Subcutaneous abdominal adipose tissue (tissue), 5 donors: Measurements from ENCODE around the gene IFI6.

Experiments used
- H3K27ac ChIP-seq: one replicate; pipeline ENCODE4 v1.7.0; 2013; ENCODE audit warnings: low read depth, mild to moderate bottlenecking, inconsistent platforms, low read length, moderate library complexity
- H3K27me3 ChIP-seq, 5 donors: one replicate each; pipeline ENCODE4 v1.7.0; 2013; ENCODE audit warnings: low read length in 5 of 5, inconsistent platforms in 1 of 5; ENCODE audit not compliant: control insufficient read depth in 5 of 5, insufficient read depth in 4 of 5
- H3K36me3 ChIP-seq, 5 donors: one replicate each; pipeline ENCODE4 v1.7.0; 2013; ENCODE audit warnings: low read length in 5 of 5; ENCODE audit not compliant: control insufficient read depth in 5 of 5, insufficient read depth in 5 of 5
- H3K4me1 ChIP-seq, 5 donors: one replicate each; pipeline ENCODE4 v1.7.0; 2013; ENCODE audit warnings: low read length in 5 of 5, mild to moderate bottlenecking in 3 of 5, moderate library complexity in 1 of 5; ENCODE audit not compliant: control insufficient read depth in 5 of 5, insufficient read depth in 5 of 5
- H3K4me3 ChIP-seq, 5 donors: one replicate each; pipeline ENCODE4 v1.7.0; 2013; ENCODE audit warnings: low read length in 5 of 5, low read depth in 1 of 5
- H3K9ac ChIP-seq, 5 donors: one replicate each; pipeline ENCODE4 v1.7.0; 2013; ENCODE audit warnings: low read length in 5 of 5, mild to moderate bottlenecking in 4 of 5, moderate library complexity in 3 of 5
- H3K9me3 ChIP-seq, 5 donors: one replicate each; pipeline ENCODE4 v1.7.0; 2013; ENCODE audit warnings: low read length in 5 of 5; ENCODE audit not compliant: control insufficient read depth in 5 of 5
- donor health status: healthy.
- donor health status: healthy.
- donor health status: healthy.
- donor health status: healthy.
- donor health status: healthy.

The IFI6 gene

GRCh38 chr1:27676410-27676809 lies 4.4 kb upstream of the IFI6 start:
- Histone ChIP-seq H3K36me3 (no peaks in the 10 kb centered on the region), H3K27ac (no peak overlapping the region), H3K4me1 (peaks cover 3 to 15% (median 12%) of the 10 kb centered on the region in 5 donors), H3K4me3 (no peak overlapping the region), H3K9ac (no peak overlapping the region), H3K27me3 (no peaks in the 10 kb centered on the region), H3K9me3 (peaks cover 0 to 7% (median 2%) of the 10 kb centered on the region in 5 donors)

DNA sequence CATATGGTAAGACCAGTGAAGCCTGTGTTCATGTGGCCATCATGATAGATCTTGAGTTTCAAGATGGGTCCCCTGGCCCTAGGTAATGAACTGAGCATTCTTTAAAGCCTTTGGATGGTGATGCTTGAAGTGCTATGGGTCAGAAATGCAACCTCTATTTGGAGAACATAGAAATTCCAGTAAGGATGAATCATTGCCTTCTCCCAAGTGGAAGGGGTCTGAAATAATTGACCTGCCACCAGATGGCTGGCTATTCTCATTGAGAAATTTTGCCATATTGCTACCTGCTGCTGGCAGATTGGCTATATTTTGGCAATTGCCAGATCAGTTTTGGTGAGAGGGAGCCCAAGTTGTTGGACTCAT lies 739 bp upstream of the IFI6 start:
- H3K36me3 ChIP-seq, result peaks cover 0 to 2% (median 0%) of the 10 kb centered on the region in 5 donors
- H3K4me1 ChIP-seq, result peaks cover 9 to 42% (median 31%) of the 10 kb centered on the region in 5 donors
- peak overlapping the region; percentile 73 to 90 (median 78) for H3K4me3 ChIP-seq
- H3K27me3 ChIP-seq, result no peaks in the 10 kb centered on the region
- peak overlapping the region; percentile 69 for H3K27ac ChIP-seq
- H3K9ac ChIP-seq, result peak overlapping the region in 1 of 5 donors; percentile 71
- H3K9me3 ChIP-seq, result no peaks in the 10 kb centered on the region

GRCh38 chr1:27669876-27670275 lies 2.1 kb downstream of the IFI6 start:
- Histone ChIP-seq H3K4me3 (peak overlapping the region in 2 of 5 donors; percentile 65 to 70), H3K9ac (peak overlapping the region in 1 of 5 donors; percentile 70), H3K4me1 (peaks cover 9 to 42% (median 31%) of the 10 kb centered on the region in 5 donors), H3K9me3 (no peaks in the 10 kb centered on the region), H3K36me3 (peaks cover 0 to 11% (median 7%) of the 10 kb centered on the region in 5 donors), H3K27me3 (no peaks in the 10 kb centered on the region), H3K27ac (no peak overlapping the region)

DNA sequence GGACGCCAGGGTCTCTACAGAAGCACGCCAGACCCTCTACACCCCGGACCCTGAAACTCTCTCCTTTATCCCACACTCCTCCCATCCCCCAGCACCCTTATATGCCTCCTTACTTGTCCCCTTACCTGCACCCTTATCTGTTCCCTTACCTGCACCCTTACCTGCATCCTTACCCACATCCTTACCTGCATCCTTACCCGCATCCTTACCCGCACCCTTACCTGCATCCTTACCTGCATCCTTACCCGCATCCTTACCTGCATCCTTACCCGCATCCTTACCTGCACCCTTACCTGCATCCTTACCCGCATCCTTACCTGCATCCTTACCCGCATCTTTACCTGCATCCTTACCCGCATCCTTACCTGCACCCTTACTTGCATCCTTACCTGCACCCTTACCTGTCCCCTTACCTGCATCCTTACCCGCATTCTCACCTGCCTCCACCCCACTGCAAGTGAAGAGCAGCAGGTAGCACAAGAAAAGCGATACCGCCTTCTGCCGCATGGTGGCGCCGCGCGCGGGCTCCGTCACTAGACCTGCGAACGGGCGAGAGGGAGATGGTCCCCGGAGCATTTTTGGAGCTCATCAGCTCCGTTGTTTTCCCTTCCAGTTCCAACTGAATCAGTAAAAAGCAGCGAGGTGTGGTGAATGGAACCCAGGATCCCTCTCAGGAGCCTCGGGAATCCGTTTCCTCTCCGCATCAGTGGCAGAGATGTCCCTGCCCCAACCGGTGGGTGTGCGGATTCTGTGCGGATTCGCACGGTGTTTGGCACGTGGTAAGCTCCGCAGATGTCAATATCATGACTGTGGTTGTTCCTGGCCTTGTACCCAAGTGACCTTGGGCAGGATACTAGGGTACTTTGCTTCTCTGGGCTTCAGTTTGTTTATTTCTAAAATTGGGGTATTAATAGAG lies 2.9 kb downstream of the IFI6 start:
- peaks cover 0 to 11% (median 7%) of the 10 kb centered on the region in 5 donors for H3K36me3 ChIP-seq
- H3K27me3 ChIP-seq, result no peaks in the 10 kb centered on the region
- H3K4me3 ChIP-seq, result peak overlapping the region; percentile 65 to 77 (median 70)
- H3K9ac ChIP-seq, result peak overlapping the region in 4 of 5 donors; percentile 5 to 70 (median 38)
- H3K27ac ChIP-seq, result no peak overlapping the region
- peaks cover 10 to 42% (median 31%) of the 10 kb centered on the region in 5 donors for H3K4me1 ChIP-seq
- H3K9me3 ChIP-seq, result no peaks in the 10 kb centered on the region

DNA sequence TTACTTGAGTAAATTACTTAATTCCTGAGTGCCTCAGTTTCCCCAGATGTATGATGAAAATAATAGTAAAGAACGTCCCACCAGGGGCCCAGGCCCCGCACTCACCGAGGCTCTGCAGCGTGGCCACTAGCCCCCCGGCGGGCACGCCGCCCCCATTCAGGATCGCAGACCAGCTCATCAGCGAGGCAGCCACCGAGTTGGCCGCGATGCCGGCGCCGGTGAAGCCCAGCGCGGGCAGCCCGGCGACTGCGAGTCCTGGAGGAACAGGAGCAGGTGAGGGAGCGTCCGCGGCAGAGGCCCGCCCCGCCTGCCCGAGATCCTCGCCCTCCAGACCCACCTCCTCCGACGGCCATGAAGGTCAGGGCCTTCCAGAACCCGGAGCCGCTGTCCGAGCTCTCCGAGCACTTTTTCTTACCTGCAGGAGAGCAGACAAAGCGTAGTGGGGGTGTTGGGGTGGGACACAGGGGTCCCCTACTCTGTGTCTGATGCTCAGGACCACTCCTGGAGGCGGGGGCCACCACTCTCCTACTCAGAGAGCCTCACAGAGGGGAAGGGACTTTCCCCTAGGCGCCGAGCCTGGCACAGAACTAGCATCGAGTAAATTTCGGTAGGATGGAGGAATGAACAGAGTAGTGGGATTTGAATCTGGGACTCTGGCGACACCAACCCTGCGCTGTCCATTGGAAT lies 3.7 kb downstream of the IFI6 start:
- Histone ChIP-seq H3K27ac (no peak overlapping the region), H3K9me3 (no peaks in the 10 kb centered on the region), H3K9ac (no peak overlapping the region)

DNA sequence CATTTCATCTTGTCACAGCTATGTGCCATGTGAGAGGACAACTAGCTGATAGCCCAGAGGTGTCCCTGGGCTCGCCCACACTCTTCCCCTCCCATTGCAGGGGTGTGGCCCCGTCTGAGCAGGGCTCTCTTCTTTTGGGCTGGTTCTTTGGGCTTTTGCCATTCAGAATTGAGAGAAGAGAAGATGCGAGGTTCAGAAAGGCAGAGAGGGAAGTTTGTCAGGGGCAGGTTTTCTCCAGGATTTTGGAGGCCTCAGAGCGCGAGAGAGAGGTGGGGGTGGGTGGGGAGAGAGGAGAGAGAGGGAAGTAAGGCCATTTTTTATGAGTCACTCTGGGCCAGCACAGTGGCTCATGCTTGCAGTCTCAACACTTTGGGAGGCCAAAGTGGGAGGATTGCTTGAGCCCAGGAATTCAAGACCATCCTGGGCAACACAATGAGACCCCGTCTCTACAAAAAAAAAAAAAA lies 5.2 kb downstream of the IFI6 start:
- Histone ChIP-seq H3K36me3 (peaks cover 0 to 11% (median 7%) of the 10 kb centered on the region in 5 donors), H3K9ac (peak overlapping the region in 1 of 5 donors; percentile 30), H3K9me3 (no peaks in the 10 kb centered on the region), H3K4me1 (peaks cover 11 to 41% (median 28%) of the 10 kb centered on the region in 5 donors), H3K4me3 (no peak overlapping the region), H3K27me3 (no peaks in the 10 kb centered on the region), H3K27ac (no peak overlapping the region)

More for the DNA sequence above, 3.7 kb downstream of the IFI6 start:
- Histone ChIP-seq H3K27me3 (no peaks in the 10 kb centered on the region), H3K4me1 (peaks cover 11 to 42% (median 31%) of the 10 kb centered on the region in 5 donors), H3K4me3 (no peak overlapping the region), H3K36me3 (peaks cover 0 to 11% (median 7%) of the 10 kb centered on the region in 5 donors)

DNA sequence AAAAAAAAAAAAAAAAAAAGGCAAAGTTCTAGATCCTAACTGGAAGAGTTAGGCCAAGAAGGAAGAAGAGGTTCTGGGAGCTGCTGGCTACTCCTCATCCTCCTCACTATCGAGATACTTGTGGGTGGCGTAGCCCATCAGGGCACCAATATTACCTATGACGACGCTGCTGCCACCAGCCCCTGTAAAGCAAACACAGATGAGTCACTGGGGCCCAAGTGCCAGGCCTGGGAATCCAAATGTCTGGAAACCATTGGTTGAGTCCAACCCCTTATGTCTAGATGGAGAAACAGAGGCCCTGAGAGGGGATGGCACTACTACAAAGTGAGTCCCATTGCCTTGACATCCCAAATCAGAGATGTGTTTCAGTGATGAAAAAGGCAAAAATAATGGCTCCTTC lies 5.7 kb downstream of the IFI6 start:
- no peak overlapping the region for H3K27ac ChIP-seq
- H3K27me3 ChIP-seq, result no peaks in the 10 kb centered on the region
- H3K4me1 ChIP-seq, result peaks cover 10 to 36% (median 24%) of the 10 kb centered on the region in 5 donors
- H3K36me3 ChIP-seq, result peaks cover 0 to 11% (median 7%) of the 10 kb centered on the region in 5 donors
- no peaks in the 10 kb centered on the region for H3K9me3 ChIP-seq
- H3K9ac ChIP-seq, result no peak overlapping the region
- H3K4me3 ChIP-seq, result no peak overlapping the region

DNA sequence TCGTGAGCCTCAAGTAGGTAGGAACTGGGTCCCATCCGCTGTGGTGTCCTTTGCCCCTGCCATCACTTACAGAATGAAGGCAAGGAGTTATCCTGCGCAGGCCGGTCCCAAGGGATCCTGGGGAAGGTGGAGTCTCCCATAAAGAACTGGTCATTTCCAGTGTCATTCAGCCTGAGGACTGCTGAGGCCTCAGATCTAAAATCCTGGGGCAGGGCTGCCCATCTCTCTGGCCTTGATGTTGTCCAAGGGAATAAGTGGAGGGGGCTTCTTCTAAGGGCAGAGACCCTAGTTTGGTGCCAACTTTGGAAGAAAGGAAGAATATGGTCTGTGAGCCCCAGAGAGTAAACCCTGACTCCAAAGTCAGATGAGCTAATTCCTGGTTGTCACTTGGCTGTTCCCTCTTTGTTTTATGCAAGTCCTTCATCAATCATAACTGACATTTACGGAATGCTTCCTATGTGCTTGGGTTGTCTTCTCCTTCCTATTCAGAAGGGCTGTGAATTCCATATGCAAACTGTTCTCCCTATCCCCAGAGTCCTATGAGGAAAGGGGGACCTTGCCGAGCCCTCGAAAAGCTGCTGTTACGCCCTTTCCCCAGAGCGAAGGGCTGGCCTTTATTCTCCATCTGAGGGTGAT lies 6.9 kb downstream of the IFI6 start:
- Histone ChIP-seq H3K4me3 (no peak overlapping the region), H3K4me1 (peaks cover 10 to 32% (median 23%) of the 10 kb centered on the region in 5 donors), H3K9ac (no peak overlapping the region), H3K27ac (no peak overlapping the region), H3K36me3 (peaks cover 0 to 11% (median 7%) of the 10 kb centered on the region in 5 donors), H3K27me3 (no peaks in the 10 kb centered on the region), H3K9me3 (no peaks in the 10 kb centered on the region)

DNA sequence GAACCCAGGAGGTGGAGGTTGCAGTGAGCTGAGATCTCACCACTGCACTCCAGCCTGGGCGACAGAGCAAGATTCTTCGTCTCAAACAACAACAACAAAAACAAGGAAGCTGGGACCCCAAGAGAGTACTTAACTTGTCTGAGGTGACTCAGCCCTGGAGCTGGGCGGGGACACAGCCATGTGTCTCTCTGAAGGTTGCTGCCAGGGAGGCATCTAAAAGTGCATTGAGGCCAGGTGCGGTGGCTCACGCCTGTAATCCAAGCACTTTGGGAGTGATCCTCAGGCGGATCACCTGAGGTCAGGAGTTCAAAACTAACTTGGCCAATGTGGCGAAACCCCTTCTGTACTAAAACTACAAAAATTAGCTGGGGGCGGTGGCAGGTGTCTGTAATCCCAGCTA lies 7.7 kb downstream of the IFI6 start:
- H3K9me3 ChIP-seq, result no peaks in the 10 kb centered on the region
- H3K9ac ChIP-seq, result no peak overlapping the region
- peaks cover 7 to 30% (median 21%) of the 10 kb centered on the region in 5 donors for H3K4me1 ChIP-seq
- no peak overlapping the region for H3K27ac ChIP-seq
- no peak overlapping the region for H3K4me3 ChIP-seq
- no peaks in the 10 kb centered on the region for H3K27me3 ChIP-seq
- H3K36me3 ChIP-seq, result peaks cover 0 to 11% (median 7%) of the 10 kb centered on the region in 5 donors
